Dendritic cell treated with granulocyte-macrophage colony-stimulating factor and Interleukin-4, amounts not matched to agents 40 ng/mL and 50 ng/mL, for 4 days (primary cell): Measurements from ENCODE around the gene ACKR1.

Experiments used
- H3K27ac Mint-ChIP-seq: one replicate; pipeline ENCODE4 v1.8.0; 2022; ENCODE audit warnings: mild to moderate bottlenecking, mixed read lengths
- H3K27me3 Mint-ChIP-seq: one replicate; pipeline ENCODE4 v1.8.0; 2022; ENCODE audit warnings: mild to moderate bottlenecking, mixed read lengths
- H3K36me3 Mint-ChIP-seq: one replicate; pipeline ENCODE4 v1.8.0; 2022; ENCODE audit warnings: low read depth, mixed read lengths
- H3K4me1 Mint-ChIP-seq: one replicate; pipeline ENCODE4 v1.8.0; 2022; ENCODE audit warnings: low read depth, mixed read lengths
- H3K4me3 Mint-ChIP-seq: one replicate; pipeline ENCODE4 v1.8.0; 2022; ENCODE audit warnings: mild to moderate bottlenecking, moderate library complexity, mixed read lengths
- H3K9me3 Mint-ChIP-seq: one replicate; pipeline ENCODE4 v1.8.0; 2022; ENCODE audit warnings: mixed read lengths
- intact Hi-C: fragments of 100-400 bp; cut with micrococcal nuclease; formaldehyde crosslinking; loops from one replicate; pipeline ENCODE4 v1.15.0; 2022

The ACKR1 gene

DNA sequence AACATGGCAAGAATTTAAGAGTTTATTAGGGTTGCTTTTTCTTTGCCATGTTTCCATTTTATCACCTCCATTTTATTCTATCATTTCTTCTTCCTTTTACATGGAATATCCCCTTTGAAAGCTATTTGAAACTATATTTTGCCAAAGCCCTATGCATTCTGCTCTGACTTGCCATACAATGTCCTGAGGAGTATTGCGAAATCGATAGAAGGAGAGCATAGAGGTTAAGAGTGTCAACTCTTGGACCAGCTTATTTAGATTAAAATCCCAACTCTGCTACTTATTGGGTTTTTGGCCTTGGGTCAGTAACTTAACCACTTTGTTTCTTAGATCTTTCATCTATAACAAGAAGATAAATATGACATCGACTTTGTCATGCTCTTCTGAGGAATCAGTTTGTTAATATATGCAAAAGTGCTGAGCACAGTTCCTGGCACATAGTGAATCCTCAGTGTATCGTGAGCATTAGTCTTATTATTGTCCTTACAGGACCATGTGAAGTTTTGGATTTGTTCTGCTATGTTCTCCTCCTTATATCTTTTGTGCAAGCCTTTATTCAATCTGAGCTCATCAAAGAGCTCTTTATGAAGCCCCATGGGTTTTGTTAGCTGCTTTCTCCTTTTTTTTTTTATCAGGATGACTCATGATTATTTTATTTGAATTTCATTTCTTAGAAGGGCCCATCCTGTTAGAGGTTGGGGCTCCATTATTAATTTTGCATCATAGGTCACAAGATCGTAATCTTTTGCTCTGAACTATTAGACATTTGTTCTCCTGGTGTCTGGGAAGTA, 17.6 kb downstream of the ACKR1 start:
- H3K36me3 Mint-ChIP-seq: no peaks in the 10 kb centered on the region
- peaks cover 10% of the 10 kb centered on the region for H3K9me3 Mint-ChIP-seq
- no peak overlapping the region for H3K4me3 Mint-ChIP-seq
- intact Hi-C loops: no loop called here
- H3K4me1 Mint-ChIP-seq: peaks cover 9% of the 10 kb centered on the region
- peaks cover 4% of the 10 kb centered on the region for H3K27me3 Mint-ChIP-seq
- no peak overlapping the region for H3K27ac Mint-ChIP-seq

GRCh38 chr1:159223004-159223403, 18.3 kb downstream of the ACKR1 start:
- H3K27ac Mint-ChIP-seq: no peak overlapping the region
- H3K36me3 Mint-ChIP-seq: no peaks in the 10 kb centered on the region
- peaks cover 4% of the 10 kb centered on the region for H3K27me3 Mint-ChIP-seq
- peaks cover 10% of the 10 kb centered on the region for H3K9me3 Mint-ChIP-seq
- H3K4me1 Mint-ChIP-seq: peaks cover 9% of the 10 kb centered on the region
- H3K4me3 Mint-ChIP-seq: no peak overlapping the region
- intact Hi-C loops: no loop called here

- Mint-ChIP-seq H3K4me1 (peaks cover 18% of the 10 kb centered on the region), H3K4me3 (no peak overlapping the region), H3K27ac (no peak overlapping the region), H3K9me3 (peaks cover 10% of the 10 kb centered on the region), H3K27me3 (peaks cover 4% of the 10 kb centered on the region), H3K36me3 (no peaks in the 10 kb centered on the region)
- intact Hi-C loops: no loop called here
Measured at GRCh38 chr1:159228554-159228953, 23.9 kb downstream of the ACKR1 start.

DNA sequence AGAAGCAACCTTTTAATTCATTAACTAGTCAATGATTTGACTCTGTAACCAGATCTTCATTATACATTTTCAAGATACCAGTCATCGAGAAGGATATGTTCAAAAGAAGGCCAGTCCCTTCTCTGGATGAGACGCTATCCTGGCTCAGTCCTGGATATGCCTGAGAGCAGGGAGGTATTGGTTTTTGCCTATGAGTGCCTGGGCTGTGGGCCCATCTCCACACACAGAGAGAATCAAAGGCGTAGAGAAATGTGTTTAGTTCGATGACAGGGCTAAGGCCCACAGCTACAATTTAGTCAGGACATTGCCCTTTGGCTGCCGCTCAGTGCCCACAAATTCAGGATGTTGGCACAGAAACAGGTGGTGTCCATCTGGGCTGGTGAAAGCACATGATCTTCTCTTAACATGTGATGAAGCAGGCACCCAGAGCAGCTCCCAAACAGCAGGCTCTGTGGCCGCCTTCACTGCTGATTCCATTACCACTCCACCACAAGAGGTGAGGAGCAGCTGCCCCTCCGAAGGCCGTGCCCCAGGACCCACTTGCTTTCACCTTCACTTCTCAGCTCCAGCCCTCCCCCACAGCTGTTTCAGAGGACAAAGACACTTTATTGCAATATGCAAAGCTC, 24.7 kb downstream of the ACKR1 start:
- Mint-ChIP-seq H3K4me3 (no peak overlapping the region), H3K36me3 (no peaks in the 10 kb centered on the region), H3K4me1 (peaks cover 18% of the 10 kb centered on the region), H3K9me3 (peaks cover 10% of the 10 kb centered on the region), H3K27ac (no peak overlapping the region), H3K27me3 (peaks cover 4% of the 10 kb centered on the region)
- intact Hi-C loops: no loop called here

GRCh38 chr1:159229896-159230295, 25.2 kb downstream of the ACKR1 start:
- no peak overlapping the region for H3K27ac Mint-ChIP-seq
- H3K9me3 Mint-ChIP-seq: peaks cover 10% of the 10 kb centered on the region
- no peaks in the 10 kb centered on the region for H3K36me3 Mint-ChIP-seq
- no peak overlapping the region for H3K4me3 Mint-ChIP-seq
- intact Hi-C loops: no loop called here
- H3K4me1 Mint-ChIP-seq: peaks cover 18% of the 10 kb centered on the region
- H3K27me3 Mint-ChIP-seq: peaks cover 6% of the 10 kb centered on the region

GRCh38 chr1:159239551-159240220, 35.0 kb downstream of the ACKR1 start:
- intact Hi-C loops: loop anchor here (10.0 kb wide), 2 partner anchors 65 to 105 kb away; partner anchors contain the start of gene FCER1A
- H3K27ac Mint-ChIP-seq: no peak overlapping the region
- no peak overlapping the region for H3K4me3 Mint-ChIP-seq
- H3K27me3 Mint-ChIP-seq: peaks cover 5% of the 10 kb centered on the region
- no peaks in the 10 kb centered on the region for H3K36me3 Mint-ChIP-seq
- peaks cover 26% of the 10 kb centered on the region for H3K4me1 Mint-ChIP-seq
- peaks cover 24% of the 10 kb centered on the region for H3K9me3 Mint-ChIP-seq

DNA sequence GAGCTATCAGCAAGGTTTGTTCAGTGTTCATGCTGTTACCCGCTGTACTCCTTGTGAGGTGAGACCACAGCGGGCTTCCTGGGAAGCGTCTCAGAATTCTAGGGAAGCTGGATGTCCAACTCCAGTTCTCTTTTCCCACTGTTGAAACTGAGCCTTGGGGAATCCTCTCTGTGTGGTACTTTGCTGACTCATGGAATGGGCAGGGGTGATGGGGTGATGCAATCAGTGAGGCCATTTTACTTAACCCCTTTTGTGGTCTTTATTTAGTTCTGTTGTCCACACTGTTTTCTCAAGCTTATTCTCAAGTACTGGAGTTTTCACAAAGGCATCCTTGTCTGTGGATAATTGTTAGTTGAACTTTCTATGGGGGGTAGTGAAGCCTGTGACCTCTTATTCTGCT, 42.6 kb downstream of the ACKR1 start:
- H3K4me3 Mint-ChIP-seq: no peak overlapping the region
- H3K9me3 Mint-ChIP-seq: peaks cover 60% of the 10 kb centered on the region
- H3K27ac Mint-ChIP-seq: no peak overlapping the region
- H3K36me3 Mint-ChIP-seq: peaks cover 33% of the 10 kb centered on the region
- peaks cover 13% of the 10 kb centered on the region for H3K4me1 Mint-ChIP-seq
- intact Hi-C loops: loop anchor here (10.0 kb wide), 2 partner anchors 58 to 98 kb away; partner anchors contain the start of gene FCER1A
- no peaks in the 10 kb centered on the region for H3K27me3 Mint-ChIP-seq

DNA sequence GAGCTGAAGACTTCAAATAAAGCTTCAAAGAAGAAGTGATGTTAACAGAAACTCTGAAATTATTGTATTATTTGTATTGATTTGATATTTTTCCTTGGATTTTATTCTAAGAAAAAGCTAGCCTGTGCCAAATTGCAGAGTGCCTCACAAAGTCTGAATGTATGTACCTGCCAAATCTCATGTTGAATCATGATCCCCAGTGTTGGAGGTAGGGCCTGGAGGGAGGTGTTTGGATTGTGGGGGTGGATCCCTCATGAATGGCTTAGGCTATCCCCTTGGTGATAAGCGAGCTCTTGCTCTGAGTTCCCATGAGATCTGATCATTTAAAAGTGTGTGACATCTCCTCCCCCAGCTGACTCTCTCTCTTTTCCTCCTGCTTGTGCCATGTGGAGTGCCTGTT, 43.6 kb downstream of the ACKR1 start:
- Mint-ChIP-seq H3K27me3 (no peaks in the 10 kb centered on the region), H3K4me1 (peaks cover 13% of the 10 kb centered on the region), H3K27ac (no peak overlapping the region), H3K4me3 (no peak overlapping the region), H3K9me3 (peaks cover 60% of the 10 kb centered on the region), H3K36me3 (peaks cover 33% of the 10 kb centered on the region)
- intact Hi-C loops: loop anchor here (10.0 kb wide), 2 partner anchors 56 to 96 kb away; partner anchors contain the start of gene FCER1A

DNA sequence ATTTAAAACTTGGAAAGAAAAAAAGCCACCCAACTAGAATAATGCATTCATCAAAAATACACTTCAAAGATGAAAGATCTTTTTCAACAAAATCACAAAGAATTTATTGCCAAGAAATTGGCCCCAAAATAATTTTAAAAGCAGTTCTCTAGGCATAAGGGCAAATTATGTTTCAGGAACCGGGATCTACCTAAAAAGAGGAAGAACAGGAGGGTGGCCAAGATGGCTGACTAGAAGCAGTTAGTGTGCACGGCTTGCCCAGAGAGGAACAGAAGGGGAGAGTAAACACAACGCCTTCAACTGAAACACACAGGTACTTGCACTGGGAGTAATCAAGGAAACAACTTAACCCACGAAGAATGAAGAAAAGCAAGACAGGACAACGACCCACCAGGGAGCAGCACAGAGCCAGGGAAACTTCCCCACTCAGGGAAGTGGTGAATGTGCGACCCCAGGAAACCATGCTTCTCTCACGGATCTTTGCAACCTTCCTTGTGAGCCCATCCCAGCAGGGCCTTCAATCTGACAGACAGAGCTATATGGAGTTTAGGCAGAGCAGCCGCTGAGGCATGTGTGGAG, 46.1 kb downstream of the ACKR1 start:
- peaks cover 33% of the 10 kb centered on the region for H3K36me3 Mint-ChIP-seq
- H3K27me3 Mint-ChIP-seq: no peaks in the 10 kb centered on the region
- peak overlapping the region; percentile 54 for H3K27ac Mint-ChIP-seq
- H3K4me1 Mint-ChIP-seq: peaks cover 13% of the 10 kb centered on the region
- peaks cover 45% of the 10 kb centered on the region for H3K9me3 Mint-ChIP-seq
- no peak overlapping the region for H3K4me3 Mint-ChIP-seq
- intact Hi-C loops: no loop called here
